Activated CD8-positive, alpha-beta memory T cell treated with anti-CD3 and anti-CD28 coated beads for 36 hours (primary cell): ENCODE data around the gene TPCN2. TPM values are rescaled to one million over a fixed set of nuclear protein-coding genes. Genes with fewer than 3 reads are reported as not detected.

Experiments
- CTCF ChIA-PET: fragments of 350-600 bp; sonication (Branson Sonifier 250); formaldehyde crosslinking; loops from one replicate; lab custom pipeline; 2021; ENCODE audit warnings: antibody characterized with exemption; lab: Charles Lee
- POLR2A ChIA-PET: fragments of 350-600 bp; sonication (Branson Sonifier 250); formaldehyde crosslinking; loops from one replicate; lab custom pipeline; 2021; ENCODE audit warnings: antibody characterized with exemption; lab: Charles Lee
- total RNA-seq, 2 experiments: library from RNA; stranded (reverse); gene quantifications; one replicate each; pipeline ENCODE4 v1.2.3, GENCODE V29; 2021

The TPCN2 gene
- total RNA-seq, 2 experiments from 2014 or later, result 12.7 to 14.4 TPM

DNA sequence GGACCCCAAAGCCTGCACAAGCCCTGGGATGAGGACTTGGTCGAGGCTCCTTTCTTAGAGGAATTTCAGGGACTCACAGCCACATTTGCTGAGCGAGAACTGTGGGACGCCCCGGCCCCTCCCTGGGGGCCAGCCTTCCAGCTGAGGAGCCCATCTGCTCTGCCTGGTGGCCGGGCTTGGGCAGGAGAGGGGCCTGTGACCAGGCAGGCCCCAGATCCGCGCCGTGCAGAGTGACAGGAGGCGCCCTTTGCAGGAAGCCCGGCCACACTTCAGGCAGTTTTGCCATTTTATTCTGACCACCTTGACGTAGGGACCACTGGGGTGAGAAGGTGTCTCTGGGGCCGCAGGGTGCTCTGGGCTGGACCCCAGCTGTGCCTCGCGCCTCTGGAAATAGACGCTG lies 35.6 kb downstream of the TPCN2 start:
- ChIA-PET POLR2A (no interaction called here), CTCF (no interaction called here)

DNA sequence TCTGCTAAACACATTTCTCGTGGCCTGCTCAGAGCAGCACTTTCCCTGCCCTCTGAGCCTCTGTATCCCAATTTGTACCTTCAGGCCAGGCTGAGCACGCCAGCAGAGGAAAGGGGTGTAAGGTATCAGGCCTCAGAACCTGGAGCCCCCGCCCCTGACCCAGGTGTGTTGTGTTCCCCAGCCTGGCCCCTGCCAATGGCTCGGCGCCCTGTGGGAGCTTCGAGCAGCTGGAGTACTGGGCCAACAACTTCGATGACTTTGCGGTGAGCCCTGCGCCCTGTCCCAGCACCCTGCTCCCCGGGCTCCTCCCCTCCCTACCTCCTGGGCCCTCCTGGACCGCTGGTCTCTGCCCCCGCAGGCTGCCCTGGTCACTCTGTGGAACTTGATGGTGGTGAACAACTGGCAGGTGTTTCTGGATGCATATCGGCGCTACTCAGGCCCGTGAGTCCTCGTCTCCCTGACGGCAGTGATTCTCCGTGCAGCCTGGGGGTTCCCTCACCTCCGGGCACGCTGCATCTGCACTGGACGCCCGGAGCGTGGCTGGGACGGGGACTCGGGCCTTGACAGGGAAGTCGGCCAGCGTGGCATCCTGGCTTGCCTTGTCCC lies 36.9 kb downstream of the TPCN2 start:
- CTCF ChIA-PET, result no interaction called here

DNA sequence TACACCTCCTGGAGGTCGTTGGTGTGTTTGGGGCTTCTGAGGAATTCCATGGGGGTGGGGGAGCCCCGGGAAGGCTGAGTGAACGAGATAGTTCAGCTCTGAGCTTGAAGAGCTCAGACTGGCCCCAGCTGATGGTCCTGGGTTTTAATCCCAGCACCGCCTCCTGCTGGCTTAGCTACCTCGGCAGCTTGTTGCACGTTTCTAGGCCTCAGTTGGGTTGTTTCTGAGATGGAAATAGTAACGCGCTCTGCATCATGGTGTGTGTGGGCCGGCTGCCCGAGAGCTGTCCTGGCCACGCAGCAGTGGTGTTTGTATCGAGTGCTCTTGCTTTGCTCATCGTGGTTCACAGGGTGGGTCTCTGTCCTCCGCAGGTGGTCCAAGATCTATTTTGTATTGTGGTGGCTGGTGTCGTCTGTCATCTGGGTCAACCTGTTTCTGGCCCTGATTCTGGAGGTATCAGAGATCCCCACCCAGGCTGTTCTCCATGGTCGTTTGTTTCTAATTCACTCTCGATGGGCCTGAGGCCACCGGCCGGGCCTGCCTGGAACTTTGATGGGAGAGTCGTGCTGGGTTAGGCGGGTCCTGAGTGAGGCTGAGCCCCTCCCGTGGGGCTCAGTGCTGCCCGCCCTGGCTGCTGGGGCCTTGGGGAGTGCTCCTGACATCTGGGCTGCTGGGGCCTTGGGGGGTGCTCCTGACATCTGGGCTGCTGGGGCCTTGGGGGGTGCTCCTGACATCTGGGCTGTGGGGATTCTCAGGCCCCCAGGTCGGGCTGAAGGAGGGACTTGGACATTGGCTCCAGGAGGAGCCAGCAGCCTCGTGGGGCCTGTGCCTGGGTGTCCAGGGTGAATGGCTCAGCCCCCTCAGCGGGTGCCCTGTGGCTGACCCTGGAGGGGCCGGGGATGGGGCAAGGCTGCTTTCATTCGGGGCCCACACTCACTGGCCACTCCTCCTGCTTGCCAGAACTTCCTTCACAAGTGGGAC lies 37.7 kb downstream of the TPCN2 start:
- ChIA-PET POLR2A (no interaction called here), CTCF (no interaction called here)

More for the DNA sequence above, 36.9 kb downstream of the TPCN2 start:
- POLR2A ChIA-PET, result no interaction called here

DNA sequence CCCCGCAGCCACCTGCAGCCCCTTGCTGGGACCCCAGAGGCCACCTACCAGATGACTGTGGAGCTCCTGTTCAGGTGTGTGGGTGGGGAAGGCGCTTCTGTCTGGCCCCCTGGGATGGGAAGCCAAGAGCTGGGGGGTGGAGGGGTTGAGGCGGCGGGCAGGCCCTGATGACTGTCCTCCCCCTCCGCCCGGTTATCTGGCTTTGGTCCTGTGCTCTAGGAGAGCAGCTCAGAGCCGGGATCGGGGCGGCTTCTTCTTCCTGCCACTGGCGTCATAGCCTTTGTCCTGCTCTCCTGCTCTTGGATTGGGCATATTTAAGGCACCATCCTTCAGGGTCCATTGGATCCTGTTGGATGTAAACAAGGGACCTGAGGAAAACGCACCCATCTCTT lies 38.4 kb downstream of the TPCN2 start:
- POLR2A ChIA-PET, result no interaction called here
- CTCF ChIA-PET, result interaction anchor here (0.6 kb wide), 1 partner anchor 49 kb away, joined by 5 read pairs; no protein-coding TSS in a partner anchor

DNA sequence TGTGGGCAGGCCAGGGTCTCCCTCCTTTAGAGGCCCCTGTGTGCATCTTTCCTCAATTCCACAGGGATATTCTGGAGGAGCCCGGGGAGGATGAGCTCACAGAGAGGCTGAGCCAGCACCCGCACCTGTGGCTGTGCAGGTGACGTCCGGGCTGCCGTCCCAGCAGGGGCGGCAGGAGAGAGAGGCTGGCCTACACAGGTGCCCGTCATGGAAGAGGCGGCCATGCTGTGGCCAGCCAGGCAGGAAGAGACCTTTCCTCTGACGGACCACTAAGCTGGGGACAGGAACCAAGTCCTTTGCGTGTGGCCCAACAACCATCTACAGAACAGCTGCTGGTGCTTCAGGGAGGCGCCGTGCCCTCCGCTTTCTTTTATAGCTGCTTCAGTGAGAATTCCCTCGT lies 39.1 kb downstream of the TPCN2 start:
- CTCF ChIA-PET, result interaction anchor here (0.6 kb wide), 1 partner anchor 49 kb away, joined by 5 read pairs; no protein-coding TSS in a partner anchor
- POLR2A ChIA-PET, result no interaction called here

DNA sequence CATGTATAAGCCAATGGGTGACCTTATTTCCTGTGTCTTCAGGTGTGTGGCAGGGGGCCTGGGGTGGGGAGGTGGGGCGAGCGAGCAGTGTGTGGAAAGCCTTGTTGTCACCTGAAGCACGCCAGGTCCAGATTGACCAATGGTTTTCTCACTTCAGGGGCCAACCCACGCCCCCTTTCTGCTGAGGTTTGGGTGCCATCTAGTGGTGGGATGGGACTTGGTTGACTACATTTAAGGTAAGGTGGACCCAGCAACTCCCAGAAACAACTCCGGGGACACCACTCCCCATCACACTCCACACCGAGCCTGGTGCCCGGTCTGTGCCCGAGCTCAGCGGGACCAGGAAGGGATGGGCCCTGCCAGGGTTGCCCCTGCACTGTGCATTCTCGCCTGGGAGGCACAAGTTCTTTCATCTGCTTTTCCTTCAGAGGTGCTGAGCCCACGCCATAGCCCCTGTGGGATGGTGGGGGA lies 40.0 kb downstream of the TPCN2 start:
- CTCF ChIA-PET, result interaction anchor here (1.5 kb wide), 1 partner anchor 1259 kb away, joined by 3 read pairs; no protein-coding TSS in a partner anchor
- POLR2A ChIA-PET, result no interaction called here

DNA sequence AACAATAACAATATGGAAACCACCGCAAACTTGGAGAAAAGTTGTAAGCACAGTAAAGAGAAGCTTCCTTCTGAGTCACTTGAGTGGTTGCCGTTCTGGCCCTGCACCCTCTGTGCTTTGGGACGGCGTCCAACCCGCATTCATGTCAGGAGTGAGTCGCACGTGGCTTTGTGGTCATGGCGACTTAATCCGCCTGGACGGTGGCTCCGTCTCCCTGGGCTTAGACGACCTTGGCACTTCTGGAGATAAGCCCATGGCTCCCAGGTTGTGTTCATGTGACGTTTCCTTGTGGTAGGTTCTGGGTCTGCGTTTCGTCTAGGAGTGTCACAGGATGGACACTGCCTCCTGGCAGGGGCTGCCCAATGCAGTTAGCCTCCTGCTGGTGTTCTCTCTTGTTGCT lies 40.5 kb downstream of the TPCN2 start:
- ChIA-PET POLR2A (no interaction called here), CTCF (interaction anchor here (1.5 kb wide), 1 partner anchor 1259 kb away, joined by 3 read pairs; no protein-coding TSS in a partner anchor)

DNA sequence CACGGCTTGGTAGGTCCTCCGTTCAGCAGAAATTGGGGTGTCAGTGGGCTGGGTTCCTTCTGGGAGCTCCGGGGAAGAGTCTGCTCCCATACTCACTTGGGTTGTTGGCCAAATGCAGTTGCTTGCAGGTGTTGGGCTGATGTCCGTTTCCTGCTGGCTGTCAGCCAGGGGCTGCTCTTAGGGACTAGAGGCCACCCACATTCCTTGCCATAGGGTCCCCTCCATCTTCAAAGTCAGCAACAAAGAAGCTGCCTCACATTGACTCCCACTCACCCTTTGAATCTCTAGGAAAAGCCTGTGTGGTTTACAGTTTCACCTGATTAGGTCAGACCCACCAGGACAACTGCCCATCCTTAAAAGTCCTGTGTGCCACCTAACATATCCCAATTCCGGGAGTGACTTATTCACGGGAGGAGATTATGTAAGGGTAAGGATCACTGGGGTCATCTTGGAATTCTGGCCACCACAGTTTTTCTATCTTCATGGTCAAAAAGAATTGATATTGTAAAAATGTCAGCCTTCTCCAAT lies 43.0 kb downstream of the TPCN2 start:
- CTCF ChIA-PET, result no interaction called here
- POLR2A ChIA-PET, result no interaction called here

DNA sequence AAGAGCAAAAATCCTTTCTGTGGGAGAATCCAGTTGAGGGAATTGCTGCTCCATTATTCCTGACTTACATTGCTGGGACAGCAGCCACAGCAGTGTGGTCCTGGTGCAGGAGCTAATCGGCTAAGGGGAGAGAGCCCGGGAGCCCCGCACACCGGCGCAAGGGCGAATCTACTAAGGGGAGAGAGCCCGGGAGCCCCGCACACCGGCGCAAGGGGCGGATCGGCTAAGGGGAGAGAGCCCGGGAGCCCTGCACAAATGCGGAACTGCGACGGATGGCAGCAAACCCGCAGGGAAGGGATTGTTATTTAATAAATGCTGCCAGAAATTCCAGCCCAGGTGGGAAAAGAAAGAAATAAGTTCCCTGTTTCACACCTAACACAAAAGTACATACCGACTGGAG lies 43.5 kb downstream of the TPCN2 start:
- ChIA-PET POLR2A (no interaction called here), CTCF (no interaction called here)

DNA sequence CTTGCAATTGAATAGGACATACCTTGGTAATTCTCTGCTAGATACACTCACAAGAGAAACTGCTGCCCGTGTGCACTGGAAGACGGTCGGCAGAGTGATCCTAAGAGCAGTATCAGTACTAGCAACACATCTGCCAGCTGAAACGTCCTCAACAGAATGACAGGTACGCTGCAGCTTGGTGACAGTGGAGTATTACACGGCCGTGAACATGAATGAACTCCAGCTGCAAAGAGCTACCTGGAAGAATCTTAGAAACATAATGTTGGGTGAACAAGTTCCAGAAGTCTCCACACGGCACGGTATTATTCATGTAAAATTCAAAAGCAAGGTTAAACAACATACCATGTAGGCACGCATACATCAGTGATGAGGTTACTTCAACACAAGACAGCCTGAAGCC lies 44.4 kb downstream of the TPCN2 start:
- CTCF ChIA-PET, result no interaction called here
- POLR2A ChIA-PET, result no interaction called here

DNA sequence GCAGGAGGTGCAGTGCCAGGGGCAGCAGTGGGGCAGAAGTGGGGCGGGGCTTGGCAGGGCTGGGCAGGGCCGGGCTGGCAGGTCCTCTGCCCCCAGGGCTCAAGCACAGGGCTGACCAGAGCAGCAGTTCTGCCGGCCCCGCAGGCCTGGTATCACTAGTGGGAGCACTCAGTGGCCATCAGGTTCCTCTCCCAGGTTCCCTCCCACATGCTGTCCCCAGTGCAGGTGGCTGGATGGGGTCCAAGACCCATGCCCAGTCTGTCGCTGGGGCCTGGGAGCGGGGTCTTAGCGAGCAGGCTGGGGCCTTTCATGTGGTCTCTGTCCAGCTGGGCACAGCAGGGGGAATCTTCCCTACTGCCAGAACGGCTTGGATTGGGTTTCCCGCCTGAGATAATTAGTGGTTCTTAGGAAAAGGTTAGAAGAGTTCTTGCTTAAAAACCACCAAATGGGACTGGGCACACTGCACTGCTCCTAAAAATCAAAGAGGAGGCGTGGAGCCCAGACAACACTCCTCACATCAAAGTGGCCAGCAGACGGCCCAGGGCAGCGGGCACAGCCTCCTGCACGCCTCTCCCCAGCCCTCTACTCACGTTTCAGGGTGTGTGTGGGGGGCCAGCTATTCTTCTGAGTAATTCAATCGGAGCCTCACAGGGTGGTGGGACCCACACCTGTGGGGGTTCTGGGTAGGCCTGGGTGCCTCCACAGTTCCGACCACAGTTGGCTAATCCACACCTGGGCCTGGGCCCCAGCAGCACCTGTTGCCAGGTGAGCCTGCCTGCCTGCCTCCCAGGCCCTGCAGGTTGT lies 45.6 kb downstream of the TPCN2 start:
- ChIA-PET CTCF (no interaction called here), POLR2A (no interaction called here)

DNA sequence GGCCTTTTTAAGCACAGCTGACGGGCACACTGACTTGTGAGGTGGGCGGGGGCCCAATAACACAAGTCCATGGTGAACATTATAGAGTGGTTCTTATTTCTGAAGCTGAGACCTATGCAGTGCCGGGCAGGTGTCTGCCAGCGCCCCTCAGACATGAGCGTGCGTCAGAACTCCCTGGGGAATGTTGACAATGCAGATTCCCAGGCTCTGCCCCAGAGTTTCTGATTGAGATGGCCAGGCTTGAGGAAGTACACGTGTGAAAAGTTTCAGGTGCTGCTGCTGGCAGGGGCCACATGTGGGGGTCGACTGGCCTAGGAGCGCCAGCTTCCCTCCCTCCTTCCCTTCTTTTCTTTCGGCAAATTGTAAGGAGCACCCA lies 46.2 kb downstream of the TPCN2 start:
- CTCF ChIA-PET, result no interaction called here
- POLR2A ChIA-PET, result no interaction called here

DNA sequence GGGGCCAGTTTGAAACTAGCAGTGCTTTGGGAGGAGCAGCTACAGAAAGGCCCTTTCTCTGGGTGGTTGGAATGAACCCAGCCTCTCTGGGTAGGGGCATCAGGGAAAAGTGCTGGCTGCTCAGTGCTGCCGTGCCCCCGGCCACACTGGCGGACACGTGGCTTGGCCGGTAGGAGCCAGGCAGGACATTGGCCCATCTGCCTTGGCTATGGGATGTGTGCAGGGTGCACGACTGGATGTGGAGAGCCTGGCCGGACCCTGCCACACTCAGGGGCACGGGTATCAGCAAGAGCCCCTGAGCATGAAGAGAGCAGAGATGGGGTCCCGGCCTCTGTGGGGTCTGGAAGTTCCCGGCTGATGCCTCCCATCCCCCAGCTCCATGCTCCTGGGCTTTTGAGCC lies 46.6 kb downstream of the TPCN2 start:
- CTCF ChIA-PET, result no interaction called here

DNA sequence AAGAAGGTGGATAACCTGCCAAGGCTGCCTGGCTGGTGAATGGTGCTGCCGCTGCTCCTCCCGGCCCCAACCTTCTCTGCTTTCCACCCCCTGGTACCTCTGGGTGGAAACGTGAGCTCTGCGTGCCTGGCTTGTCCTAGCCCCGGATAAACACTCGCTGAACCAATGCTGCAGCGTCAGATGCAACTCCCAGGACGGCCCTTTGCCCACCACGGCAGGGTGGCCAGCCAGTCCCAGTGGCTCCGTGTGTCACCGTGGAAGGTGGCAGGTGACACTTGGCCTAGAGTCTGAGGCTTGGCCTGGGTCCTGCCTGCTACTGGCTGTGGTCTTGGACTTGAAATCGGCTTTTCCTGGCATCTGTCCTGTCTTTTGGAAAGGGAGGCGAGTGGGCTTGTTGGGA lies 47.7 kb downstream of the TPCN2 start:
- POLR2A ChIA-PET, result no interaction called here
- CTCF ChIA-PET, result no interaction called here

More for the DNA sequence above, 46.6 kb downstream of the TPCN2 start:
- POLR2A ChIA-PET, result no interaction called here

DNA sequence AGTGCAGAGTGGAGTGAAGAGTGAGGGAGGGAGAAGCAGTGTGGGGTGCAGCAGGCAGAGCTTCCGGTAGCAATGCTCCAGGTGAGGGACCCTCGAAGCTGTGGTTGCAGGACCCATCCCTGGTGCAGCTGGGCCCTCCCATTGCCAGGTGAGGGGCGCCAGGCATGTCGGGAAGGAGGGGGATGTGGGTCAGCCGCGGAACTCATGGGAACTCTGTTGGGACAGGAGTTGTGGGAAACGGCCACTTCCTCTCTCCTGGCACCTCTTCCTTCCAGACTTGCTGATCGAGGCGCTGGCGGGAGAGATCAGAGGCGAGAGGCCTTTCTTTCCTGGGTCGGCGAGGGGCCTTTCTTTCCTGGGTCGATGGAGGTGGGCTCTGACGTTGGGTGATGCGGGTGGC lies 48.5 kb downstream of the TPCN2 start:
- POLR2A ChIA-PET, result no interaction called here
- CTCF ChIA-PET, result no interaction called here

DNA sequence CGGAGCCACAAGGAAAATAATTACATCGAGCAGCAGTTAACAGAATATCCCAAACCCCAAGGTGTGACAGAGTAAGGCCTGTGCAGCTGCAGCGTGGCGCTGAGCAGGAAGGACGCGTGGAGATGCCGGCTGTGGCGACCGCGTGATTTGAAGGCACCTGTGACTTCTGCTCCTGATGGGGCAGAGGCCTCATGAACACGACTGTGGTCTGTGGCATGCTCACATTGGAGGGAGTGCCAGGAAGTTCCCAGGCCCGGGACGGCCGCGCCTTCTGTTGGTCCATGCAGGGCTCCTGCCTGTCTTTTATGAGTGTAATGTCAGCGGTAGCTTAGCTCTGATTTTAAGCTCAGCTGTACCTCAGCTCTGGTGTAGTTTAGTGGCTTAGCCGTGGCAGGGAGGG lies 50.4 kb downstream of the TPCN2 start:
- POLR2A ChIA-PET, result no interaction called here
- CTCF ChIA-PET, result interaction anchor here (0.6 to 5.6 kb wide), 2 partner anchors 121 to 543 kb away, joined by 4 to 45 read pairs; partner anchors contain the start of gene CCND1

DNA sequence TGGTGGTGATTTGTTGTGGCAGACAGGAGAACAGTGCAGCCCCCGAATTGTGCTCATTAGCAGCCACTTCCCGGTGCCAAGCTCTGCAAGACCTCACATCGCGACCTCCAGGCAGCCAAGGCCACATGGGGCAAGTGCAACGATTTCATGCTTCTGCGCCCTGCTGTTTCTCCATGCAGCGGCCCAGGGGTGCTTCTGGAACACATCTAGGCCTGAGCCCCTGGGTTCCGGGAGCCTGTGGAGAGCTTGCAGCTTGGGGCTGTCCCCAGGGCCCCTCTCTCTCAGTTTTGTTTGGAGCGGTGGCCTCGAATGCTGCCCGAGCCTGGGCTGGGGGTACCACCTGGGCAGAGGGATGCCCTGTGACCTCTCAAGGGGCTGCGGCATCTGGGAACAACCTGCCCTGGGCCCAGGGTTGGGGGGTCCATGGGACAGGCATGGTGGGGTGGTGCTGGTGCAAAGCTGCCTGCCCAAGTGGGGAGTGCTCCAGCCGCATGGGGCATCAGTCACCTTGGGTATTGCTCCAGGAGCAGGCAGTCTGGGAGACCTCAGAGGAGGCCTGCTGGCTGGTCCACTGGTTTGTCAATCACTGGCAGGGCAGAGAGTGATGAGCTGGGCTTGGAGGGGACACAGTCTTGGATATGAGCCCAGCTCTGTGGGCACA lies 51.9 kb downstream of the TPCN2 start:
- CTCF ChIA-PET, result interaction anchor here (0.6 to 5.6 kb wide), 9 partner anchors 14 to 549 kb away, joined by 3 to 45 read pairs (median 3); partner anchors contain the start of gene CCND1
- POLR2A ChIA-PET, result no interaction called here

DNA sequence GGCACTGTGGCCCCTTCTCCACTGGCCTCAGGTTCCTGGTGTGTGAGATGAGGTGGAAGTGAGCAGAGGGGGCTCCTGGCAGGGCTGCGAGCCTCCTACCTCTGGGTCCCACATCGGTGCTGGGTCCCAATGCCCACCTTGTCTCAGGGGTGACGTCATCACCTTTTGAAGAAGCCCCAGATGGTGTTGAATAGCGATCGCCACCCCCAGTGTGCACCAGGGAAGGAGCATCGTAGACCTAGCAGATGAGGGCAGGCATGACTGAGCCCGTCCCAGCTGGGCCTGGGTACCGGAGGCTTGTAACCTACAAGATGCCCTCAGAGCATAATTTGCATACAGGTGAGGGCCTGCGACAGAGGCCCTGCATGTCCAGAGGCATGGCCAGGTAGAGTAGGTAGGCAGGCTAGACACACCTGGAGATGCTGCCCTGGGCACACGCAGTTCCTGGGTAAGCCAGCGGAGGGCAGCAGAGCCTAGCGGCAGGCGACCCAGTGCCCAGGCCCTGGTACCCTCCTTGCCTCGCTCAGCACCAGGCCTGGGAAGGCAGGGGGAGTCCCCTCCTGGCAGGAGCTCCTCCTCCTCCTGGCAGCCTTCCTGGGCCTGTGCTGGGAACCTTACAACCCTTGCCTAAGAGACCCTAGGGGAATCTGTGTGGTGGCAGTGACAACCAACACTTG lies 52.5 kb downstream of the TPCN2 start:
- ChIA-PET CTCF (interaction anchor here (0.6 to 5.6 kb wide), 14 partner anchors 11 to 555 kb away, joined by 3 to 45 read pairs (median 3); partner anchors contain the start of gene CCND1), POLR2A (no interaction called here)
